Measurements from ENCODE around the gene TIMM13.
A peak's percentile ranks its signal among the peaks of the same experiment; 100 is the strongest.

DNA sequence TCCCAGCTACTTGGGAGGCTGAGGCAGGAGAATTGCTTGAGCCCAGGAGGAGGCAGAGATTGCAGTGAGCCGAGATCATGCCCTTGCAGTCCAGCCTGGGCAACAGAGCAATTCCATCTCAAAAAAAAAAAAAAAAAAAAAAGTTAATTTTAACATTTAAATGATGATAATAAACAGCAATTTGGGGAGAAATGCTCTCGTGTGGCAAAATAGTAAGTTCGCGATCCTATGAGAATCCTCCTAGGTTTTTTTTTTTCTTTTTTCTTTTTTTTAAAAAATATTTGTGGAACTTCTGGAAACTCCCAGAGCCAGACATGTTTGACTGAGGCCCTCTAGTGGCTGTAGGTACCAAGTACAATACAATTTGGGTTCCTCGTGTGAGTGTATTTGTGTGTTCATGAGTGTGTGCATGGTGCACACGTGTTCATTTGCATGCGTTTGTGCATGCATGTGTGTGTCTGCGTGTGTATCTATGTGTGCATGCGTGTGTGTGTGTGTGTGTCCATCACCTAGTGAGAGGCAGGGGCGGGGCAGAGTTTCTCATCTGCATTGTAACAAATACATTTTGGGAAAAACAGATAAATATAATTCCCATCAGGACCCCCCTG lies 36.2 kb downstream of the TIMM13 start:
- no peak for TF ChIP-seq EZH2 (IDR thresholded peaks at IDR 0.05; ENCODE audit: borderline replicate concordance, insufficient read depth, low read depth, low read length, poor library complexity, severe bottlenecking)
- TF ChIP-seq, protein P1, sequence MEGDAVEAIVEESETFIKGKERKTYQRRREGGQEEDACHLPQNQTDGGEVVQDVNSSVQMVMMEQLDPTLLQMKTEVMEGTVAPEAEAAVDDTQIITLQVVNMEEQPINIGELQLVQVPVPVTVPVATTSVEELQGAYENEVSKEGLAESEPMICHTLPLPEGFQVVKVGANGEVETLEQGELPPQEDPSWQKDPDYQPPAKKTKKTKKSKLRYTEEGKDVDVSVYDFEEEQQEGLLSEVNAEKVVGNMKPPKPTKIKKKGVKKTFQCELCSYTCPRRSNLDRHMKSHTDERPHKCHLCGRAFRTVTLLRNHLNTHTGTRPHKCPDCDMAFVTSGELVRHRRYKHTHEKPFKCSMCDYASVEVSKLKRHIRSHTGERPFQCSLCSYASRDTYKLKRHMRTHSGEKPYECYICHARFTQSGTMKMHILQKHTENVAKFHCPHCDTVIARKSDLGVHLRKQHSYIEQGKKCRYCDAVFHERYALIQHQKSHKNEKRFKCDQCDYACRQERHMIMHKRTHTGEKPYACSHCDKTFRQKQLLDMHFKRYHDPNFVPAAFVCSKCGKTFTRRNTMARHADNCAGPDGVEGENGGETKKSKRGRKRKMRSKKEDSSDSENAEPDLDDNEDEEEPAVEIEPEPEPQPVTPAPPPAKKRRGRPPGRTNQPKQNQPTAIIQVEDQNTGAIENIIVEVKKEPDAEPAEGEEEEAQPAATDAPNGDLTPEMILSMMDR (IDR thresholded peaks at IDR 0.05): peak; percentile 92

Data from B cell (primary cell).